ENCODE measurements around the gene TOM1L1. TPM values are rescaled to one million over a fixed set of nuclear protein-coding genes. Genes with fewer than 3 reads are reported as not detected.

The TOM1L1 gene
- total and polyA plus RNA-seq, 2 of the 8 experiments (the other 6 are each of a cell fraction or from before 2014, with no cell fraction given) = 47.0 to 60.8 TPM

DNA sequence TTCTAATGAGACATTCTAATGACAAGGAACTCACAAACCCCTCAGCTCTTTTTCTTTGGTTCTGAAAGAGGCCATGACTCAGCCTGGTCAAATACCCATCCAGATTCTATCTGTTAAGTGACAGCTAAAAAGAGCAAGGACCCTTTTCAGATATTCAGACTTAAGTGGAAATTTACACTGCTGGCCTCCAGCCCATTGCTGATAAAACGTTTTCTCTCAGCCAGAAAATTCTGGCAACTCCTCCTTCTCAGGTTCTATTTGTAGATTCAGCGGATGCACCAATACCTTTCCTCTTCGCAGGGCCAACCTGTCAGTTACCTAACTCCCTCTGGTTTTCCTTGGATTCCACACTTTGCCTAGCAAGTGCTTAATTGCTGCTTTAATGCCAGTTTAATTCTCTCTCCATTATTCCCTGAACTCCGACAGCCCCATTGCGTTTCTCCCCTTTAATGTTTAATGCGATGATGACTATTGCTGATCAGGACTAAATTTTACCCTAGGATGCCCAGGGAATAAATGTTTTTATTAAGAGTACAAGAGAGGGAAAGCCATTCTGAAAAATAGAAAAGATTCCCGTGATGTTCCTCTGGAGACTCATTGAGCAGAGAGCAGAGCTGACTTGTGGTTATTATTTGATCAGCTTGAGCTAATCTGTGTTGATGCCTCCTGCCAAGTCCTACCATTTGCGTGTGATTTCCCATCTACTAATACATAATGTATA is 35.9 kb upstream of the TOM1L1 start:
- H2AFZ ChIP-seq (ENCODE audit: low read length) = no peak overlapping the region
- no peak overlapping the region for H4K8ac ChIP-seq (ENCODE audit: extremely low read depth, insufficient read depth, low read length)
- TF ChIP-seq SP2 (IDR thresholded peaks at IDR 0.05; ENCODE audit: low read length) (no peak), SIRT6 (IDR thresholded peaks at IDR 0.05; ENCODE audit: low read length) (no peak), GABPA (IDR thresholded peaks at IDR 0.05; ENCODE audit: borderline replicate concordance, insufficient read depth, low read length) (no peak), TAF7 (optimal IDR thresholded peaks at IDR 0.05; ENCODE audit: borderline replicate concordance, low read depth, low read length) (no peak), SP4 (IDR thresholded peaks at IDR 0.05; ENCODE audit: low read length) (no peak), ZNF274 (IDR thresholded peaks at IDR 0.05; ENCODE audit: borderline replicate concordance, extremely low read depth, low read length) (no peak), KDM5A (IDR thresholded peaks at IDR 0.05; ENCODE audit: low read length) (no peak), TCF12 (IDR thresholded peaks at IDR 0.05; ENCODE audit: low read depth, low read length) (no peak), RXRA (IDR thresholded peaks at IDR 0.05; ENCODE audit: insufficient read depth, low read depth, low read length) (no peak), FOSL1 (IDR thresholded peaks at IDR 0.05; ENCODE audit: insufficient read depth, low read depth, low read length) (no peak), TEAD4 (IDR thresholded peaks at IDR 0.05; ENCODE audit: low read depth, low read length) (no peak), EZH2 (IDR thresholded peaks at IDR 0.05; ENCODE audit: low read depth, low read length, severe bottlenecking) (no peak)

More for the DNA sequence above, 35.9 kb upstream of the TOM1L1 start:
- no peak overlapping the region for H3K4ac ChIP-seq (replicated peaks; ENCODE audit: insufficient read length, low read depth, low read length)
- H3K9me3 ChIP-seq (ENCODE audit: insufficient read depth in 2 of 2, low read depth in 1 of 2, low read length in 1 of 2) = no peaks in the 10 kb centered on the region
- no peak overlapping the region for H2BK15ac ChIP-seq (ENCODE audit: low read length)
- H3K23ac ChIP-seq (ENCODE audit: insufficient read length) = no peak overlapping the region
- no peak overlapping the region for H3K9ac ChIP-seq (replicated peaks in 1 of 4; ENCODE audit: extremely low read depth in 1 of 4, low read depth in 3 of 4, low read length in 3 of 4)
- 97% methylated on average over 8 of the region's 8 CpGs; no CpG with 5 or more reads in 1 of the 2 experiments for WGBS, 2 experiments (ENCODE audit: extremely low coverage in 1 of 2, insufficient coverage in 1 of 2, insufficient read length in 1 of 2, insufficient replicate concordance in 2 of 2, low coverage in 1 of 2, low lambda C conversion rate in 2 of 2, missing lambda C conversion rate in 1 of 2)
- H3K79me1 ChIP-seq (ENCODE audit: low read depth, low read length) = no peaks in the 10 kb centered on the region
- peaks cover 0 to 5% (median 0%) of the 10 kb centered on the region in 4 experiments; a peak in 1 of 7 replicates for H3K4me1 ChIP-seq (replicated peaks in 1 of 4; ENCODE audit: control insufficient read depth in 3 of 4, insufficient read depth in 4 of 4, low read length in 3 of 4)
- POLR2A ChIA-PET (ENCODE audit: partially characterized antibody) = no interaction called here
- no peak for FAIRE-seq
- H3K79me2 ChIP-seq (ENCODE audit: control insufficient read depth in 1 of 2, insufficient read depth in 2 of 2, low read length in 2 of 2) = no peaks in the 10 kb centered on the region
- H3K4me3 ChIP-seq (ENCODE audit: extremely low read depth in 1 of 4, insufficient read depth in 2 of 4, low read depth in 3 of 4, low read length in 4 of 4) = no peak overlapping the region
- H3K4me2 ChIP-seq (ENCODE audit: insufficient read depth in 1 of 2, low read depth in 2 of 2, low read length in 2 of 2) = no peak overlapping the region
- no peak overlapping the region for H2BK5ac ChIP-seq (ENCODE audit: low read depth, low read length)
- H2BK120ac ChIP-seq (replicated peaks; ENCODE audit: low read depth, low read length) = no peak overlapping the region
- CTCF ChIA-PET (ENCODE audit: partially characterized antibody) = no interaction called here
- H2AK5ac ChIP-seq (ENCODE audit: low read depth, low read length) = no peak overlapping the region
- no peak overlapping the region for H3K56ac ChIP-seq (replicated peaks; ENCODE audit: insufficient read length, low read depth, low read length)
- H3K27ac ChIP-seq (ENCODE audit: low read depth, low read length) = no peak overlapping the region
- no peak overlapping the region for H2BK12ac ChIP-seq (ENCODE audit: low read depth, low read length)
- no peak overlapping the region for H4K5ac ChIP-seq (ENCODE audit: insufficient read length, low read depth, low read length)
- H2BK20ac ChIP-seq (ENCODE audit: low read length) = no peak overlapping the region
- H3K18ac ChIP-seq (ENCODE audit: extremely low read depth, low read length) = no peak overlapping the region
- no peak for DNase-seq (ENCODE audit: low read depth in 1 of 2, low spot score in 2 of 2)
- no peaks in the 10 kb centered on the region; the same call in 1 of the 2 replicates for H3K23me2 ChIP-seq (ENCODE audit: low read depth, low read length)
- no peaks in the 10 kb centered on the region for H3K36me3 ChIP-seq (ENCODE audit: control insufficient read depth in 2 of 4, insufficient read depth in 4 of 4, low read length in 3 of 4)
- no peak overlapping the region for H4K91ac ChIP-seq (replicated peaks; ENCODE audit: insufficient read length, low read length)
- no peaks in the 10 kb centered on the region for H3K27me3 ChIP-seq (replicated peaks in 1 of 4; ENCODE audit: control insufficient read depth in 3 of 4, extremely low read depth in 1 of 4, insufficient read depth in 3 of 4, low read length in 3 of 4)
- no peaks in the 10 kb centered on the region for H4K20me1 ChIP-seq (replicated peaks in 1 of 2; ENCODE audit: control insufficient read depth in 1 of 2, insufficient read depth in 2 of 2, low read length in 2 of 2)
- no peak overlapping the region for H3K14ac ChIP-seq (ENCODE audit: insufficient read length)
